Diencephalon (tissue), 1 donor: Measurements from ENCODE around the gene RNF26. TPM values are rescaled to one million over a fixed set of nuclear protein-coding genes. Genes with fewer than 3 reads are reported as not detected.

Experiments
- small RNA-seq: library from RNA; depleted of rRNA; stranded (forward); fragments of <200 nt; gene quantifications from one replicate; pipeline ENCODE3, GENCODE V24; 2014
- total RNA-seq: library from RNA; depleted of rRNA; stranded (reverse); fragments of >200 nt; gene quantifications from one replicate; pipeline ENCODE4 v1.2.3, GENCODE V29; 2014

RNF26 gene
- total RNA-seq, result 3.7 TPM

GRCh38 chr11:119334174-119334930 lies at the start of gene RNF26:
Gene RNF26, plus strand, starts transcription at chr11:119334527. Its CDS starts 596 bp downstream, at chr11:119335123.

GRCh38 chr11:119316729-119317591 lies 17.4 kb upstream of the RNF26 start, which contains the start of gene MCAM:
Gene MCAM, minus strand, starts transcription at chr11:119317130. Its CDS starts 29 bp downstream, at chr11:119317101.

DNA sequence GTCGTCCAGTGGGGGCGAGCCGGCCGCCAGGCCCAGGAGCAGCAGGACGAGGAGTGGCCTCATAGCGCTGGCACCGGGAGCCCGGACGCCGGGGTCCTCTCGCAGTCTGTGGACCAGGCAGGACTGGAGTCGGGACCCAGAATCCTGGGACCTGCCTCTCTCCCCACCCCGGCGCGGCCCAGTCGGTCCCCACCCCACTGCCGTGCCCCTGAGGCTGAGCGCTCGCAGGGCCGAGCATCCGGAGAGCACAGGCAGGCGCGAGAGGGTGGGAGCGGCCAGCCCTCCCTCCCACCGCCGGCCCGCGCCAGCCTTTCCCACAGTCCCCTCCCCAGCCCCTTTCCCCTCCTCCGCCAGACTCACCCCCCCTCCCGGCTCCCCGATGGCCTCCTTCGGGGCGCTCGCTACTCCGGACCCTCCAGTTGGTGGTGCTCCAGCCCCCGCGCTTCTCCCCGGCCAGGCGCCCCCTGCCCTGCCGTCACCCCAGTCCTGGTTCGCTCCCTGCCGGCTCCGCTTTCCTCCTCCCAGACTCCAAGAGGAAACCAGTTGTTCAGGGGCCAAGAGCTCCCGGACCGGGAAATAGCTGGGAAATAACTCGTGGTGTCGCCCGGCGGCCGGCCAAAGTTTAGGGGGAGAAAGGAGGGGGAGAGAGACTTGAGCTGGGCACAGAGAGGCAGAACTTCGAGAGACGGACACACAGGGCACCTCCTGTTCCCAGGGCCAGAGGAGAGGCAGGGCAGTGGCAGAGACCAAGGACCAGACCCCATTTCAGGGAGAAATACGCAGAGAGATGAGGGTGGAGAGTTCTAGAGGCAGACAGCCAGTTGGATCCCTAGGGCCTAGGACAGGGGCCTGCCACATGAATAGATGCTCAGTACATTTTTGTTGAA lies 6.3 kb downstream of the RNF26 start, which contains the start of gene C1QTNF5:
Gene C1QTNF5 (minus strand): TSS at position 549 of the 887 bp plus-strand sequence. CDS start 486 bp downstream, at position 63.

DNA sequence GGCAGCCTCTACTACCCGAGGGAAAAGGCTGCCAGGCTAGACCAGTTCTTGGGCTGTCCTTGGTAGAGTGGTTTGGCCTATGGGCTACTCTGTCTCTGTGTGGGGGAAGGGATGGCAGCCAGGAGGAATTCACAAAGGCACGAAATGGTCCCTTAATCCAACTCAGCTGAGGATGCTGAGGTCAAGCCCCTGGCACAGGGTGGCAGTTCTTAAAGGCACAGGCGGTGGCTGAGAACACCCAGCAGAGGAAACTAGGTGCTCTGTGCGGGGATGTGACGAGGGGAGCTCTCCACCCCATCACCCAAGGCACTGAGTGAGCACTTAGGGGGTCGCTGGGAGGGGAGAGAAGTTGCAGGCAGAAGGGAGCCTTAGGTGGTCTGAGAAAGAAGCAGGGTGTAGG lies 12.3 kb downstream of the RNF26 start, which contains the start of gene MFRP:
Gene MFRP (minus strand): TSS at position 101 of the 400 bp plus-strand sequence. CDS start 192 bp downstream, outside the sequence.

GRCh38 chr11:119381181-119381988 lies 47.1 kb downstream of the RNF26 start, which contains the start of gene USP2:
Gene USP2, minus strand, starts transcription at chr11:119381690. Its CDS starts 8,210 bp downstream, at chr11:119373480.

Small RNA genes lying within 50 kb of the gene (small RNA-seq; reads per million reads assigned to genes)
- not detected for gene RF01225
- gene RNU6-262P, result not detected

Other genes with a start within 250 kb of the RNF26 start
- 6.7 TPM for gene HMBS, start 249.6 kb upstream of the RNF26 start, total RNA-seq
- 11.3 TPM for gene DPAGT1, start 232.7 kb upstream of the RNF26 start, total RNA-seq
- 15.5 TPM for gene C2CD2L, start 227.2 kb upstream of the RNF26 start, total RNA-seq
- gene HINFP, start 212.9 kb upstream of the RNF26 start, total RNA-seq, result 25.8 TPM
- gene ABCG4, start 185.5 kb upstream of the RNF26 start, total RNA-seq, result 9.0 TPM
- 5.5 TPM for gene NLRX1, start 165.8 kb upstream of the RNF26 start, total RNA-seq
- not detected for gene NHERF4, start 149.1 kb upstream of the RNF26 start, total RNA-seq
- gene CBL, start 128.2 kb upstream of the RNF26 start, total RNA-seq, result 24.7 TPM
- 21.0 TPM for gene MCAM, start 17.4 kb upstream of the RNF26 start, total RNA-seq
- gene C1QTNF5, start 6.4 kb downstream of the RNF26 start, total RNA-seq, result 6.0 TPM
- gene MFRP, start 12.2 kb downstream of the RNF26 start, total RNA-seq, result 0.23 TPM
- 2.5 TPM for gene USP2, start 47.2 kb downstream of the RNF26 start, total RNA-seq
- 60.9 TPM for gene THY1, start 88.6 kb downstream of the RNF26 start, total RNA-seq